NCI-H146 treated with DMSO at 0.1 percent for 48 hours (cell line): Measurements from ENCODE around the gene SLC38A10.

Source experiments
- DNase-seq: peaks from one replicate; lab custom pipeline; 2025; ENCODE audit not compliant: unreplicated experiment; lab: John Stamatoyannopoulos, UW

SLC38A10 gene

GRCh38 chr17:81331527-81332043, 36.5 kb upstream of the SLC38A10 start:
- no peak for DNase-seq

- no peak for DNase-seq
Observed at GRCh38 chr17:81330884-81331245, 35.8 kb upstream of the SLC38A10 start.

- no peak for DNase-seq
Observed at GRCh38 chr17:81329927-81330883, 35.1 kb upstream of the SLC38A10 start.

- peak; percentile 60 for DNase-seq
Observed at GRCh38 chr17:81328978-81329926, 34.1 kb upstream of the SLC38A10 start.

- DNase-seq, result no peak
Observed at GRCh38 chr17:81328489-81328888, 33.4 kb upstream of the SLC38A10 start.

- DNase-seq, result no peak
Observed at GRCh38 chr17:81325714-81326358, 30.7 kb upstream of the SLC38A10 start.

GRCh38 chr17:81324851-81325713, 30.0 kb upstream of the SLC38A10 start:
- DNase-seq, result no peak

GRCh38 chr17:81324177-81324850, 29.2 kb upstream of the SLC38A10 start:
- DNase-seq, result no peak

- no peak for DNase-seq
Observed at GRCh38 chr17:81323411-81323868, 28.3 kb upstream of the SLC38A10 start.

- no peak for DNase-seq
Observed at GRCh38 chr17:81323083-81323369, 27.9 kb upstream of the SLC38A10 start.

- DNase-seq, result no peak
Observed at GRCh38 chr17:81322271-81323082, 27.4 kb upstream of the SLC38A10 start.

GRCh38 chr17:81317961-81318605, 23.0 kb upstream of the SLC38A10 start:
- no peak for DNase-seq

- no peak for DNase-seq
Observed at GRCh38 chr17:81317530-81317821, 22.4 kb upstream of the SLC38A10 start.

- no peak for DNase-seq
Observed at GRCh38 chr17:81315885-81316391, 20.8 kb upstream of the SLC38A10 start.

GRCh38 chr17:81315129-81315884, 20.2 kb upstream of the SLC38A10 start:
- no peak for DNase-seq

GRCh38 chr17:81314398-81315081, 19.4 kb upstream of the SLC38A10 start:
- no peak for DNase-seq
